Fibroblast of mammary gland (primary cell): Measurements from ENCODE around the gene TIE1.
"Not testable (repeated sequence)": the region's sequence is repeated elsewhere in the genome, so short reads cannot be mapped to it uniquely, and the experiment has no call there.

Experiments
- DNase-seq: peaks from one replicate; pipeline ENCODE4 v3.0.0-alpha.2; 2010; ENCODE audit warnings: low read depth
- H3K4me3 ChIP-seq: 2 replicates; pipeline ENCODE4 v1.5.1; 2011; ENCODE audit warnings: low read depth, mild to moderate bottlenecking, low read length, moderate library complexity; ENCODE audit not compliant: control insufficient read depth
- TF ChIP-seq, protein P1 (sequence below): conservative IDR thresholded peaks from 2 replicates; pipeline ENCODE4 v1.5.1; 2011; ENCODE audit warnings: low read depth, low read length, inconsistent platforms; ENCODE audit not compliant: control insufficient read depth, insufficient read depth

Gene TIE1

DNA sequence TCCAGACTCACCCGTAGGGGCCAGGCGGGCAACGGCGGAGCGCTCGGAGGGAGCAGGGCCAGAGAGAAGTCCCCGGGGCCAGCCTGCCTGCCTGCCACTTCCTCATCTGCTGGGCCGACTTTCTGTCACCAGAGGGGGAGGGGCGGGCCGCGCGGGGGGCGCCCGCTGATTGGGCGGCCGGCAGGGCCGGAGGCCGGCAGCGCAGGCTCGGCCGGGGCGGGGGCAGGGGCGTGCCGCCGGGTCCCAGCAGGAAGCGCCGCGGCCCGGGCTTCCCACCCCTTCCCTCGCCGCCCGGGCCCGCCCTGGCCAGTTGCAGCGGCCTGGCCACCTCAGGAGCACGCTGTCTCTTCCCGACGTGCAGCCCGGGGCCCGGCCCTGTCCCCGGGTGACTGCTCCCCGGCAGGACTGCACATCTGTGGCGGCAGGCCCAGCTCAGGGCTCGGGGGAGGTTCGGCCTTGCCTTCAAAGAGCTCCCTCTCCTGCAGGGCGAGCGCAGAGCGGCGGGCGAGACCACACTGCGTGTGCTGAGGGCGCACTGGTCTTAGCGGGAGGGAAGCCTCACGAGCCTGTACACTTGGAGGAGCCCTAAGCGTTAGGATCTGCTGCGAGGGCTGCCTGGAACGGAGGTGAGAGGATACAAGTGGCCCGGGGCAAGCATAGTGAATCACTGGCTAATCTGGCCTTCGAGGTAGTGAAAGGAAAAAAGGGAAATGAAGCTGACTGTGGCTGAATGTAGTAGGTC is 67.3 kb downstream of the TIE1 start, which contains the start of gene ELOVL1:
ELOVL1 (minus strand) TSS at position 108 of the 742 bp plus-strand sequence. CDS start 2,402 bp downstream, outside the sequence.
- TF ChIP-seq, protein P1, sequence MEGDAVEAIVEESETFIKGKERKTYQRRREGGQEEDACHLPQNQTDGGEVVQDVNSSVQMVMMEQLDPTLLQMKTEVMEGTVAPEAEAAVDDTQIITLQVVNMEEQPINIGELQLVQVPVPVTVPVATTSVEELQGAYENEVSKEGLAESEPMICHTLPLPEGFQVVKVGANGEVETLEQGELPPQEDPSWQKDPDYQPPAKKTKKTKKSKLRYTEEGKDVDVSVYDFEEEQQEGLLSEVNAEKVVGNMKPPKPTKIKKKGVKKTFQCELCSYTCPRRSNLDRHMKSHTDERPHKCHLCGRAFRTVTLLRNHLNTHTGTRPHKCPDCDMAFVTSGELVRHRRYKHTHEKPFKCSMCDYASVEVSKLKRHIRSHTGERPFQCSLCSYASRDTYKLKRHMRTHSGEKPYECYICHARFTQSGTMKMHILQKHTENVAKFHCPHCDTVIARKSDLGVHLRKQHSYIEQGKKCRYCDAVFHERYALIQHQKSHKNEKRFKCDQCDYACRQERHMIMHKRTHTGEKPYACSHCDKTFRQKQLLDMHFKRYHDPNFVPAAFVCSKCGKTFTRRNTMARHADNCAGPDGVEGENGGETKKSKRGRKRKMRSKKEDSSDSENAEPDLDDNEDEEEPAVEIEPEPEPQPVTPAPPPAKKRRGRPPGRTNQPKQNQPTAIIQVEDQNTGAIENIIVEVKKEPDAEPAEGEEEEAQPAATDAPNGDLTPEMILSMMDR: peak; percentile 7
- peak within 1 kb of the TSS; percentile 82 for H3K4me3 ChIP-seq
- DNase-seq: peak; percentile 76

DNA sequence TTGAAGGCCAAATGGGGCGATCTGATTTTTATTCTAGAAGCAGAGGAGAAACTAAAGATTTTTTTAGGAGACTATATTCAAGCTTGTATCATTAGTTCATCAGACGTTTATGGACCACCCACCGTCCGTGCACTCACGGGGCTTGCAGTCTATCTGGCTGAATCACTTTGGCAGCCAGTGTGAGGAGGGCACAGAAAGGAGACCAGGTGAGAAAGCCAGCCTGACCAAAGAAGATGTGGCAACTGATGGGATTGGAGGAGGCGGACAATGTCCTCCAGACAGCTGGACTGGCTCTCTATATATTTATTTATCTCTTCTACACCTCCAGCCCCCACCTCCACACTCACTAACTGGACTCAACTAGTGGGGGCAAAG is 67.9 kb downstream of the TIE1 start:
- TF ChIP-seq, protein P1: no peak
- DNase-seq: no peak
- peak overlapping the region; percentile 66 for H3K4me3 ChIP-seq

DNA sequence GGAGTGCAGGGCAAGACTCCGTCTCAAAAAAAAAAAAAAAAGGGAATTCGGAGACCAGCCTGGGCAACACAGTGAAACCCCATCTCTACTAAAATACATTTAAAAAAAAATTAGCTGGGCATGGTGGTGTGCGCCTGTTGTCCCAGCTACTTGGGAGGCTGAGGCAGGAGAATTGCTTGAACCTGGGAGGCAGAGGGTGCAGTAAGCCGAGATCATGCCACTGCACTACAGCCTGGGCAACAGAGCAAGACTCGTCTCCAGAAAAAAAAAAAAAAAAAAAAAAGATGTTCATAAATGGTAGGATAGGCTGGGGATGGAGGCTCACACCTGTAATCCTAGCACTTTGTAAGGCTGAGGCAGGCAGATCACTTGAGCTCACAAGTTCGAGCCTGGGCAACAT is 69.0 kb downstream of the TIE1 start:
- DNase-seq, H3K4me3 ChIP-seq: not testable (repeated sequence)

DNA sequence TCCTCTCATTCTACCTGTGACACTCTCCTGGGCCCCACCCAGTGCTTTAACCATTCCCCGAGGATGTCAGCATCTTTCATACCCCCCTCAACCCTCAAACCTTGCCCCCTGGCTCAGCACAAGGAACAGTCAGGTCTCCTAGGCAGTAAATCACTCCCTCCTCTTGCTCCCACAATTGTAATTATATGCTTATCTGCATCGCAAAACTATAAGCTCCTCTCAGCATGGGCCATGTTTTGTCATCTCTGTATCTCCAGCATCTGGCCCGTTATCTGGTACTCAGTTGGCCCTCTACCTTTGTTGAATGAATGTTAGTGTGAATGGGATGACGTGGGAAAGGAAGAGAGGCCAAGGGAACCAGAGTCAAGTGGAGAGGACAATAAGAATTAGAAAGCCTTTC is 69.8 kb downstream of the TIE1 start:
- no peak overlapping the region for H3K4me3 ChIP-seq
- DNase-seq: no peak
- TF ChIP-seq, protein P1: no peak

DNA sequence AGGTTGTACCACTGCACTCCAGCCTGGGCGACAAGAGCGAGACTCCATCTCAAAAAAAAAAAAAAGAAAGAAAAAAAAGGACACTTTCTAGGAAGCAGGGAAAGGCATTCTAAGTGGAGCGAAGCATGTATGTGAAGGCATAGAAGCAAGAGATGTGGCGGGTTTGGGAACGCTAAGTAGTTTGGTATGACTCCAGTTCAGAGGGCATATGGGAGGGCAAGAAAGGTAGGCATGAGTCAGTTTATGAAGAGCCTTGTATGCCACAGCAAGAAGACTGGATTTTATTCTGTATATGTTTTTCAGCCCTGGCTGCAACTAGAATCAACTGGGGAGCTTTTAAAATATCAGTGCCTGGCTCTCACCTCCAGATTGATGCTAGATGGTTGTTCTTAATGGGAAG is 71.4 kb downstream of the TIE1 start:
- TF ChIP-seq, protein P1: no peak
- no peak for DNase-seq
- no peak overlapping the region for H3K4me3 ChIP-seq
